Karpas-422 (cell line): ENCODE data around the gene IMPG1. TPM values are rescaled to one million over a fixed set of nuclear protein-coding genes. Genes with fewer than 3 reads are reported as not detected.

Experiments
- DNase-seq: peaks from one replicate; pipeline ENCODE4 v3.0.0-alpha.2; 2015
- H2AFZ ChIP-seq: fragments of 200-600 bp; sonication (generic); 2 replicates; pipeline ENCODE4 v1.6.1; 2014; ENCODE audit warnings: antibody characterized with exemption, low read length, mixed read lengths
- H3K27ac ChIP-seq: fragments of 200-600 bp; sonication (generic); 2 replicates; pipeline ENCODE4 v1.5.1; 2014; ENCODE audit warnings: mild to moderate bottlenecking, low read length, moderate library complexity
- H3K27me3 ChIP-seq: fragments of 200-600 bp; sonication (generic); 2 replicates; pipeline ENCODE4 v1.6.1; 2014; ENCODE audit warnings: low read length, mixed read lengths
- H3K36me3 ChIP-seq: fragments of 200-600 bp; sonication (generic); 2 replicates; pipeline ENCODE4 v1.6.1; 2014; ENCODE audit warnings: low read length, mixed read lengths; ENCODE audit not compliant: insufficient read depth
- H3K4me1 ChIP-seq: fragments of 200-600 bp; sonication (generic); 2 replicates; pipeline ENCODE4 v1.6.1; 2014; ENCODE audit warnings: mild to moderate bottlenecking, low read length, mixed read lengths
- H3K4me2 ChIP-seq: fragments of 200-600 bp; sonication (generic); 2 replicates; pipeline ENCODE4 v1.6.1; 2014; ENCODE audit warnings: low read length, low read depth, mild to moderate bottlenecking; ENCODE audit not compliant: poor library complexity, severe bottlenecking
- H3K4me3 ChIP-seq: fragments of 200-600 bp; sonication (generic); 2 replicates; pipeline ENCODE4 v1.5.1; 2014; ENCODE audit warnings: mild to moderate bottlenecking, antibody characterized with exemption, low read length, mixed read lengths
- H3K79me2 ChIP-seq: fragments of 200-600 bp; sonication (generic); 2 replicates; pipeline ENCODE4 v1.6.1; 2014; ENCODE audit warnings: mild to moderate bottlenecking, low read length, mixed read lengths
- H3K9ac ChIP-seq: fragments of 200-600 bp; sonication (generic); 2 replicates; pipeline ENCODE4 v1.6.0; 2014; ENCODE audit warnings: low read length
- H3K9me2 ChIP-seq: fragments of 200-600 bp; sonication (generic), shearing (Covaris generic); replicated peaks from 2 replicates; pipeline ENCODE4 v1.6.0; 2014; ENCODE audit warnings: mild to moderate bottlenecking, low read length, moderate library complexity; ENCODE audit not compliant: insufficient read depth
- H3K9me3 ChIP-seq: fragments of 300-700, 200-600 bp; sonication (generic); 2 replicates; pipeline ENCODE4 v1.6.1; 2014; ENCODE audit warnings: low read length, mixed read lengths
- H4K20me1 ChIP-seq: fragments of 200-600 bp; sonication (generic); 2 replicates; pipeline ENCODE4 v1.6.1; 2014; ENCODE audit warnings: mild to moderate bottlenecking, antibody characterized with exemption, low read length, low read depth; ENCODE audit not compliant: insufficient read depth
- small RNA-seq: library from RNA; depleted of rRNA; stranded (forward); fragments of <200 nt; gene quantifications from one replicate; pipeline ENCODE3, GENCODE V24; 2014
- total RNA-seq: library from RNA; depleted of rRNA; stranded (reverse); fragments of >200 nt; shearing (Covaris generic); gene quantifications from 2 replicates; pipeline ENCODE4 v1.2.3, GENCODE V29; 2014; ENCODE audit warnings: low replicate concordance

Gene IMPG1
- total RNA-seq, 1 experiment from 2014 or later, result not detected

- Histone ChIP-seq H3K27ac (no peak overlapping the region), H2AFZ (no peak overlapping the region), H3K27me3 (no peaks in the 10 kb centered on the region), H3K4me3 (no peak overlapping the region), H3K9me2 (no peaks in the 10 kb centered on the region), H3K9me3 (no peaks in the 10 kb centered on the region), H3K9ac (no peak overlapping the region), H3K4me1 (no peaks in the 10 kb centered on the region), H3K4me2 (no peak overlapping the region), H4K20me1 (no peaks in the 10 kb centered on the region), H3K79me2 (no peaks in the 10 kb centered on the region), H3K36me3 (no peaks in the 10 kb centered on the region)
- no peak for DNase-seq
Measured at GRCh38 chr6:75874224-75874623, 198.2 kb downstream of the IMPG1 start.

Small RNAs within 50 kb of the gene (small RNA-seq; reads per million reads assigned to genes)
- gene RF00019 (not detected), gene RNU6-248P (not detected)
